GM21717 (cell line): Measurements from ENCODE around the gene PBX3.

ENCODE experiments used
- ATAC-seq: cut with Tn5 transposase; IDR thresholded peaks from one replicate; pipeline ENCODE4 v1.9.1; 2021; ENCODE audit warnings: mild to moderate bottlenecking, moderate library complexity; ENCODE audit not compliant: unreplicated experiment

The PBX3 gene

DNA sequence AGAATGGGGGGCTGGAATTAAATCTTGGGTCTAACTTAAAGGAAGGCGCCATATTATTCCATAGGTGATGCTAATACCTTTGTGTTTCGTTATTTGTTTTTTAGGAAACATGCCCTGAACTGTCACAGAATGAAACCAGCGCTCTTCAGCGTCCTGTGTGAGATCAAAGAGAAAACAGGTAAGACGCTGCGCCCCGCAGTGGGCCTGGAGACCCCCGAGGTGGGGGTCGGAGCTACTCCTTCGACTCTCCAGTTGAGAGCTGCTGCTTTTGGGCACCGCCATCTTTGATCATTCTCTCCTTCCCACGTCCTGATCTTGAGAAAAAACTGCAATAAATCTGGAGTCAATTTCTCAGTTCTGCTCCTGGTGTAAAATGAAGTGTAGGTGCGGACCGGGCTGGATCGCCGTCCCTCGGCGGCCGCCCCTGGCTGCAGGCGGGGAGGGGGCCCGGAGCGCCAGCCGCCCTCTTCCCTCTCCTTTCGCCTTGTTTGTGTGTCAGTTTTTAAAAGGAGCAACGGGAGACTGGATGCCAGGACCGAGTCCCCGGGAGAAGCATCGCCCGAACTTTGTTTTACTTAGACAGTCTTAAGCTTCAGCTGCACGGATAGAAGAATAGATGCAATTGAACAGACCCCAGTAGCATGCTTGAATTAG is 1.4 kb downstream of the PBX3 start:
- ATAC-seq, result no peak

DNA sequence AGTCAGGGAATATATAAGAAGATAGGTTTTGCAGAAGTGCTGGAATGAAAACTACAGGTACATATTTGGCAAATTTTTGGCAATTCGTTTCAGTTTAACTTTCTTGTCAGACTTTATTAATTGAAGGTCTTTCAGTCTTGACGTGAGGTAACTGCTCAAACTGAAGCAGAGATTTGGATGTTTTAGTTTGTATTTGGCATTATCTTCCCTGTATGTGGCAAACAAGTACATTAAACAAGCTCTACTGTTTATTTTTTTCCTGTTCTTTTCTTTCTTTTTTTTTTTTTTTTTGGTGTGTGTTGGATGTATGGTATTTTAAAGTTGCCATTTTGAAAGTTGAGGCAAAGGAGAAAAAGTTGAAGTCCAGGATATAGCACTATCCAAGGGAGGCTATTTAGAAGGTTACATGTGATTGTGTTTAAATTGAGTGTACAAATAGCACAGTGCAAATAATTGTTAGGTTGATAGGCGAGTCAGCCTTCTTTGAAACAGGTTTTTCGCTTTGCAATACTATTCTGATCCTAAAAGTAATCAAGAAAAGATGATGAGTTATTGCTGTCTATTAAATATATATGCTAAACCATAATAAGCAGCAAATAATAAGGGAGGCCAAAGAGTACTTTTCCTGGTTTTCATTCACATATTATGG is 2.2 kb downstream of the PBX3 start:
- no peak for ATAC-seq

DNA sequence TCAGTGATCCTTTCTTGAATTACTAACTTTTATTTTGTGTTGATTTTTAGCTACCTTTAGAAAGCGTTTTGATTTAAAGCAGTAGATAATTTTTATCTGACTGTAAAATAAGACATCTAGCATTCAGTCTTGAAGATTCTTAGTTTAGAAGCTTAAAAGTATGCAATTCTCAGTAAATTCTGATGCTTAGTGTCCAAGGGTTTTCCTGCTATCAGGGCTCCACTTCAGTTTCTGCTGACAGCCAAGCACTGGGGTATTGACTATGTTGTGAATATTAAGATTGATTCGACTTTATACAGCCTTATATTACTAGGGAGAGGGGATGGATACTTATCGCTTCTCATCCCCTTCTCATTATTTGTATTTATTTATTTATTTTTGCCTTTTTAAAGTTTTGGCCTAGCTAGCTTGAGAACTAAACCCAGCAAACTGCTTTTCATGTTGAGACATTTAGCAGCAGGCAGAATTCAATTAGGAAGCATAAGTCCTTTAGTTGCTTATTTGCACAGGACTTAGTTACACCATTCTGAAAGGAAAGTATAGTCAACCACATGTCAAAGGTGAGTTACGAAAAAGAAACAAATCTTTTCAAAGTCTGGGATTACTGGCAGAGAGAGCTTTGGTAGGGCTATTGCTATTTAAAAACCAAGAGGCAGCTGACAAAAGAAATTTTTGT is 2.9 kb downstream of the PBX3 start:
- ATAC-seq, result no peak

DNA sequence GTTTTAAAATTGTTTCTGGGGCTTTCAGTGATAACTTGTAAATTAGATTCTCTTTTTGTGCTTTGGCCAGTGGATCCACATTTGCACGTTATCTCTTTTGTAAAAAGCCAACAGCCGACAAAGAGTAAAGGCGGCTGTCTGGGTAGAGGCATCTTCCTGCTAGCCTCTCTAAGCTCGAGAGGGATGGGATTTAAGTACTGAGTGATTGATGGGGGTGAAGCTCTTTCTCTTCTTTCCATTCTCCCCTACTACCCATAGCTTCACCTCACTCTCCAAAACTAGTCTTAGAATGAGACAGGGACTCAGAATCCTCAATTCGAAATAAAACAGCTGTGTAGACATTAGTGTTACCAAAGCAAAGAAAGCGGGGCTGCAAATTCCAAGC is 3.4 kb downstream of the PBX3 start:
- no peak for ATAC-seq

DNA sequence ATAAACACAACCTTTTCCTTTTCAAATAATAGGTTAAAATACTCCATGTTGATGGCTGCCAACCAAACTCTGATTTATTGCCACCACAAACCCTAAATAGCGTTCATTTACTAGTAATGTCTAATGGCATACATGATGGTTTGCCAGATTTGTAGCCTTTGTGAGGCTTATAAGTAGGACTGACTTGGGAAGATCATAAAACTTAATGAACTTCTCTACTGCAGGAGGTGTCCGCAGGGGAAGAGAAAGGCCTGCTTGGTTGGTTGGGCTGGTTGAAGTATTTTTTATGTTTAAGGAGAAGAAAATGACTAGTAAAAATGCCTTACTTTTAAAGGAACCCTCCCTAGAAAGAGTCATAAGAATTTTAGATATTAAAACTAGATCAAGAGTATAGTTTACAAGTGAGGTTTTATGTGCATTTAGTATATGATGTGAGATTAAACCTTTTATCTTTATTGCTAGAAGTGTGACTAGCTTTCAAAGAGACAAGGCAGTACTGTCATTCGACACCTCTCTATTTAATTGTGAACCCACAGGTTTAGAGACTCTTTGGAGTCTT is 5.0 kb downstream of the PBX3 start:
- no peak for ATAC-seq

DNA sequence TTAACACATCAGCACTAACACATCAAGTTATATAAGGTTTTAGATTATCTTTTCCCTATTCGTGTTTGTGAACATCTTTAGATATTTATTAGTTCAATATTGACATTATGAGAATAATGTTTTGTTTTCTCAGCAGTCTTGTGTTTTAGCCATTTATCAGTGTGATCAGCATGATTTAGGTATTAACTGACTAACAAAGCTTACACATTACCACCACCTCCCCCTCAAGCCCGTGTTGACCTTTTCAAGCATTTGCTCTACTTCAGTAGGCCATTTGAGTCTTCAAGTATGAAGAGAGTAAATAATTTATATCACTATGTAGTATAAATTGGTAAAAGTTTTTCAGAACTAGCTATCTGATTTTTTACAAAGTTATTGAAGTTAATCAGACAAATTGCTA is 6.9 kb downstream of the PBX3 start:
- ATAC-seq, result no peak

DNA sequence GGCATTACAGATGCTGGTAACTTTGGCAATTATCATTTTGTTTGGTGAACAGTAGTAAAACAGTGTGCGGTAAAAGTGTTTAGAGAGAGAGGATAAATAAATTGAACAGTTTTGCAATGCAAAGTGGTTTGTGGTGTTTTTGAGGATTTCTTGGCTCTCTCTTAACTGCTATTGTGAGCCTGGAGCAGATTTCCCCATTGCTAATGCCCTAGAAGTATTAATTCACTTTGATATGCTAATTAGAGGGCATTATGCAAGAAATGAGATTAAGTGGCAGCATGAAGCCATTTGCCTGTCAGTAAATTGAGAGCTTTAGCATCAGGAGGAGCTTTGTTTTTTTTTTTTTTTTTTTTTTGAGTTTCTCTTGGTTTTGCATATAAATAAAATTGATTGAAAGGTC is 8.2 kb downstream of the PBX3 start:
- no peak for ATAC-seq

DNA sequence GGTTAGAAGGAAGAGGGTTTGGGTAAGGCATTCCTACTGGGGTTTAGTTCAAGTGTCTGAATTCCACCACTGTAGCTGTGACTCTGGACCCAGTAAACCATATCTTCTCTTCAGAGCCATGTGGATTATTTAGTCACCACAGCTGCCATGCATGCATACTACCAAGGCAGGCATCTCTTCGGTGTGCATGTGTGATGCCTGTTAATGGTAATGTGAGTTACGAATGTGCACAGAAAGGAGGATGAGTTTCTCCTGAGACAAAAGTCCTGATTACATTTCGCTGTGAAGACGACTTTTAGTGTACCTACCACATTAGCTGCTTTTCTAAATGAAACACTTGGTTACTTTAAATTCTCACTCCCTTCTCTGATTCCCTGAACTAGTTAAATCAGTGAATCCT is 9.3 kb downstream of the PBX3 start:
- no peak for ATAC-seq

DNA sequence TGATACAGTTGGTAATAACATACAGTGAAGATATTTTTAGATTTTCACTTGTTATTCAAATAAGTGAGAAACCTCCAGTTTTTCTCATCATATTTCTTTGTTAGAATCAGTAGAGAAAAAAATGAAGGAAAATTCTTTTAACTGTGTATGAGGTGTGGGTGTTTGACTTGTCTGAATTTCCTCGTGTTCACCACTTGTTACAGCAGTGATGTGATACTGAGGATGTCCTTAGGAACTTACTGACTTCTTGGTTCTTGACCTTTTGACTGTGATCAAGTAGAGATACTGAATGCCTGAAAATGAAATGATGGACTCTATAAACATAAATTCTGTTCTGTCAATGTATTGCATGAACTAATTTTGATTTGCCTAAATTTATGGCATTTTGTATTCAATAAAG is 10.7 kb downstream of the PBX3 start:
- ATAC-seq, result no peak

DNA sequence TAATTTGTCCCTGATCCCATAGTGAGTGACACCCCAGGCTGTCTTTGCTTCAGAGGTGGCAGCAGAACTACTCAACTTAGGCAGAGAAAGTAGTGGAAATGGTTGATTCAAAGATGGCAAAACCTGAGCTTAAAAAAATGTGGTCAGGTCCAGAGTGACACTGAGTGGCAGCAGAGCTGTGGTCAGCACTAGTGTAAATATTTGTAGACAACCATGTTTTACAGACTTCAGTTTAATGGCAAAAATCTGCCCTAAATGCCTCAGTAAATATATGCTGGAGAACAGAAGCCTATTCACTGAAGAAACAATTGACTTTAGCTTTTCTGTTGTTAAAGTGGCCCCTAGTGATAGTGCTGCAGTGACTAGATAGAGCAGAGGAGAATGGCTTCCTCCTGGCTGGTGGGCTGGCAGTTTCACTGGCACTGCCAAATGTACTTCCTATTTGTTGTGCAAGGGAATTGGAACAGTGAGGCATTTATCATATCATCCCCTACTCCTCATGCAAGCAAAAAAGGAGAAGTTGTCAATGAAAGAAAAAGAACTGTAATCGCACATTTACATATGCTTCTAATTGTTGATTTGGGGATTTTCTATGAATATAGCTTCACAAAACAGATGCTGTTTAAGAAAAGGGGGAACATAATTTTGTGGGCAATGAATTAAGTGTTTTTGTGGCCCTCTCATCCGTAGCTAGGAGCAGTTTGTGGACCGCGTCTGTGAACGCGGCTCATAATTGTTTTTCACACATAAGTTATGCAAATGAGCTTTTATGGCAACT is 12.0 kb downstream of the PBX3 start:
- ATAC-seq, result no peak

DNA sequence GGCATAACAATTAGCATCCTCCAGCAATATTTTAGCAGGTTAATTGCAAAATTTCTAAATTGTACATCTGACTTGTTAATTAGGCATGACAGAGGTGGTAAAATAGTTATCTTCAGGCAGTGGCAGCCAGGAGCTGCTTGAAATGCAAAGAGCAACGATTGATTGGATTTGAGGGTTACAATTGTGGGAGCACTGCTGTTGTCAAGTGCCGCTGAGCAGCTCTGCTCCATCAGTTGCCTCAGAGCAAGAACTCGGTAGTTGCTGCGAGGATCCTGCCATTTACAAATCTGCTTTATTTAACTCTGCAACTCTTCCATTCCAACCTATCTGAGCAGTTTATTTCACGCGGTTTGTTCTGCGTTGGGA is 12.6 kb downstream of the PBX3 start:
- no peak for ATAC-seq

DNA sequence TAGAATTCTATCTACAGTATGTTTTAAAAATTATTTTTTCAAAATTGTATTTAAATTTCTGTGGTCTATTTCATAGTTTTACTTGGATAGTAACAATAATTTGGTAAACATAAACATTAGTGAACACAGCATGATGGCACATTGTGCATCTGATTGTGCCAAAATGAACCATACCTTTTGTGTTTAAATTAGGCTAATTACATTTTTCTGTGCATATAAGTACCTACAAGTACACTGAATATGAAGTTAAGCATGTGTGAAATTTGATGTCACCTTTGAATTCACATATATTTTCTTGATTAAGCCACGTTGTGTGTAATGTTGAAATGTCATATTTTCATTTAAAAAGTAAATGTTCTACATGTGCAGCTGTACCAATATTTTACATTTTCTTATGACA is 13.4 kb downstream of the PBX3 start:
- ATAC-seq, result no peak

DNA sequence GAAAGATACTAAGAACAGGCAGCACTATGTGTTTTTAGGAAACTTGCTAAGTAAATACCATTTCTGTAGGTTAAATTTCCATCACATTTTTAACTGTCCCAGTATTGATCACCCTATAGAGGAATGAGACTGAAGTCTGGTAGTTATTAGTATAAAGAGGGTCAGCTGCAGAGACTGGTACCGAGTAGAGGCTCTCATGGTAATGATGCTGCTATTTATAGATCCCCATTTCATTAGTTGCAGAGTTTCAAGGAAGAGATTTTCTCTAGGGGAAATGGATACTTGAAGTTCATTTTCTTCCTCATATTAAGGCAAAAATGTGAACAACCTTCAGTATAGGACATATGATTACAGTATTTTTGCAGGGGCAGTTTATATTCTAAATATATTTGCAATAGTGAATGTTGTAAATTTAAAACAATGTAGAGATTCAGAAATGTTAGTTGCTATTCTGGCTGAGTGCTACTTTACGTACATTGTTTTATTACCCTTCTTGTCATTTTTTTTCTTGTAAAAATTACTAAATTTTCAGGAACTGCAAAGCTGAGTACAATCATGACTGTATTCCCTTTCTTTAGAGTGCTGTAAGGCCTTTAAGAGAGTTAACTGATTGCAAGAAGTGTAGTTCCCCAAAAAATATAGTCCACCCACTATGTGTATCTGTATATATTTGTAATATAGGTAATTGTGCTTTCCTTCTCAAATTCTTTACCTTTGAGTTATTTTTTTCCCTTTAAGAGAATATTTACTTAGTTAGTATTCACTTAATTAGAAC is 14.7 kb downstream of the PBX3 start:
- no peak for ATAC-seq

DNA sequence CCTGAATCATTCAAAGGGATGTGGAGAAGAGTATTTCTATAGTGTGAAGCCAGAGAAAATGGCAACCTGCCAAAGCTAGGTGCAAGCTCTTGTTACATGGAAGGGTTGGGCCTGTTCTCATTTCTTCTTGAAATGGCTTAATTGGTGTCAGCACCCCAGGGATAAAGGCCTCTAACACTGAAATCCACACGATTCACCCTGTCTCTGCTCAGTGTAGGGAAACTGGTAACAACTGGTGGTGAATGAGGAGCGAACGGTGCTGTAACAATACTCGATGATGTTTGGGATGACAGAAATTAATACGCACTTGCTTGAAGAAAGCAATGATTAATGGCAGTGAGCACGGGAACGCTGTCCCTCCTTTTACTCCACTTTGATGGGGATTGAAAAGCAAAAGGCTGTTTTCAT is 16.2 kb downstream of the PBX3 start:
- ATAC-seq, result no peak

DNA sequence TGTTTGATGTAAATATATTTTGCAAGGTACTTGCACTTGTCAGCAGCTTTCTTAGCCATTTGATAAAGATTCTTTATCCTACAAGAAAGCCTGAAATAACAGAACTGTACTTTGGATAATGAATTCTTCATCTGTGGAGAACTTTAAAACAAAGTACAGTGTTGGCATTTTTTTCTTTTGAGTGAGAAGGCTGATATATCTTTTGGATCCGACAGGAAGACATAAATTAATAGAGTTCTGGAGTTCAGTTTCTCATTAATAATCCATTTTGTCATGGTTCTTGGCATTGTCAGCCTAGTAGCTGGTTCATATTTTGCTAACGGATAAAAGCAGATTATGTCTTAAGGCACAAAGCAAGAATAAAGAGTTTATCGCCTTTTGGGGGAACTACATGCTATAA is 17.0 kb downstream of the PBX3 start:
- no peak for ATAC-seq

DNA sequence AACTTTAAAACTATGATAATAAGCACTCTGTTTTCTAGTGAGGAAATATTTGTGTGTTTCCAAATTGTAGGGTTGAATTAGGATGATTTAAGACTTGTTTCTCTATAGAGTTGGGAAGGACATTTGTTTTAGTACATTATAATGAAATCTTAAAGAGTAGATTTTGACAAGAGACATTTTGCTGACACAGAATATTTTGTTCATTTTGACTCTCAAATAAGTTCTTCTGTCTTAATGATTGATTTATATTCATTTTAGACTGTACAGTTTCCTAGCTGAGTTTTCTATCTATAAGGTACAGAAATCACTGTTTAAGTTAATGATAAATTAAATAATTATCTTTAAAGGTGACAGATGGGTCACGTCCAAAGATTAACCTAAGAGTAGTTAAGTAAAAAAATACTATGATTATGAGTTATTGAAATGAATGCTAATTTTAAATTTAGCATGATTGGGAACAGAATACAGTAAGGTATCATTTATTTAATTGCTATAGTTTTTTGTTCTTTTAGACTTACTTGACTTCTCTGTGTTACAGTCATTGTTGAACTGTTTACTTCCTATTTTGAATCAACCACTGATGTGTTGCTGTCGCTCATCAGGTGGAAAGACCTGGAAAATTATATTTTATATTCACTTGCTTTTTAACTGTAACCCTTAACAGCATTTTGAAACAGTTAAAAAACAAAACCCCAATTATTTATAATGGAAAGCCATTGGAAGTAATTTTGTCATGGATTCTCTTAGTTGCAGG is 19.5 kb downstream of the PBX3 start:
- ATAC-seq, result no peak

DNA sequence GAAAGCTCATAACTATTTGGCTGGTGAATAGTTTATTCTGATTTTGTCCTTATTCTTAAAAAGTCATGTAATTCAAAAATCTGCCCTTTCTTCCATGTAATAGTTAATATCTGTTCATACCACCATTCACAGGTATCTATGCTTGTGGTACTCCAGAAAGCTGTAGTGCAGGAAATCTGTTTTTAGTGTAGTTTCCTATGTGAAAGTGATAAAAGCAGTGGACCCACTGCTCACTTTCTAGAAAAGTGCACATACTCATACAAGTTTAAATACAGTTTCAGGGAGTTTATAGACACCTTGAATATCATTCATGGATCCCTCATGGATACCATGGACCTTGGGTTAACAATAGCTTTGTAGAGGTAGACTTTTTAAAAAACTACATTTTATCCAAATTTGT is 20.2 kb downstream of the PBX3 start:
- no peak for ATAC-seq

DNA sequence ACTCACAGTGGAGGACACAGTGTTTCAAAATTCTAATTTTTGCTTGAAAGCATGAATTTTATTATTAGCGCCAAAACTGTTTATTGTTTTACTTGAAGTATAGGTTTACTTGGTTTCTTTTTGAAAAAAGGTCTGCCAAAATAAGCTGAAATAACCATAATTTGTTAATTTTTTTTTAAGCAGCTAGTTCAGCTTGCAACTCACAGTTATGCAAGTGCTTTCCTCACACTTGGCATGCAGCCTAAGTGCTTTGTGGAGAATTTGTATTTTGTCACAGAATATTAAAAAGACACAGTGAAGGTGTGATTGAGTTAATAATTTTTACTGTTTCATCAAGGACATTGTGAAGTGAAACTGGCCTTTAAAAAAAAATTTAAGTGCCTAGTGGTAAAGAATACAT is 21.6 kb downstream of the PBX3 start:
- no peak for ATAC-seq

DNA sequence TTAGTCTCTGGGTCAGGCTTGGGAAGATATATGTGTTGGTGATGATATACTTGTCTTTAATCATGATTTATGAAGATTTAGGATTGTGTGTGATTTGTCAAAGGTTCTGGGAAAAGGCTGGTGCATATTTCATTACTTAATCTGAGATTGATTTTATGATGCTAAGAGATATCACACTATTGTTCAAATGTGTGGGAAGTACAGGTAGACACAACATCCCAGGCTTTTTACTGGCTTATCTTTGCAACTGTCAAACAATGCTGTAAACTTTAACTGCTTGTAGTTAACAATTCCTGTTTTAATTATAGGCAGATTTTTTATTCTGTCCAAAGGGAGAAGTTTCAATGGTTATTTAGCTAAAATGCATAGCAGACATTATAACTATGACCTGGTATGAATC is 23.9 kb downstream of the PBX3 start:
- ATAC-seq, result no peak

DNA sequence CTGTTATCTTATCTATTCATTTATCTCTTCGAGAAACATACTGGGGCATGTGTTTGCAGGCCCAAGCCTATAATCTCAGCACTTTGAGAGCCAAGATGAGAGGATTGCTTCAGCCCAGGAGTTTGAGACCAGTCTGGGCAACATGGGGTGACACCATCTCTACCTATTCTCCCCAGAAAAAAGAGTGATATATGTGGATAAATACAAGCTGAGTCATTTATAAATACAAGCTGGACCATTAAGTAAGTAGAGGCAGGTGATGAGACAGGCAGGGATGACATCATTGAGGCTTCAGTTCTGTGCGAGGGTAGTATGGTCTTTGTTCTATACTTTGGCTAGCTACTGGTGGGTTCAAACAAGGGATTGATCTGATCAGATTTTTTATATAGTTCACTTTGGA is 25.6 kb downstream of the PBX3 start:
- no peak for ATAC-seq
